Measurements from ENCODE around the gene ZMYND8. TPM values are rescaled to one million over a fixed set of nuclear protein-coding genes. Genes with fewer than 3 reads are reported as not detected.
A peak's percentile ranks its signal among the peaks of the same experiment; 100 is the strongest.
"Not testable (repeated sequence)": the region's sequence is repeated elsewhere in the genome, so short reads cannot be mapped to it uniquely, and the experiment has no call there.

Gene ZMYND8
- total and polyA plus RNA-seq, 2 donors (not counting 3 experiments of a cell fraction or from before 2014, with no cell fraction given), result 30.6 to 75.2 TPM

DNA sequence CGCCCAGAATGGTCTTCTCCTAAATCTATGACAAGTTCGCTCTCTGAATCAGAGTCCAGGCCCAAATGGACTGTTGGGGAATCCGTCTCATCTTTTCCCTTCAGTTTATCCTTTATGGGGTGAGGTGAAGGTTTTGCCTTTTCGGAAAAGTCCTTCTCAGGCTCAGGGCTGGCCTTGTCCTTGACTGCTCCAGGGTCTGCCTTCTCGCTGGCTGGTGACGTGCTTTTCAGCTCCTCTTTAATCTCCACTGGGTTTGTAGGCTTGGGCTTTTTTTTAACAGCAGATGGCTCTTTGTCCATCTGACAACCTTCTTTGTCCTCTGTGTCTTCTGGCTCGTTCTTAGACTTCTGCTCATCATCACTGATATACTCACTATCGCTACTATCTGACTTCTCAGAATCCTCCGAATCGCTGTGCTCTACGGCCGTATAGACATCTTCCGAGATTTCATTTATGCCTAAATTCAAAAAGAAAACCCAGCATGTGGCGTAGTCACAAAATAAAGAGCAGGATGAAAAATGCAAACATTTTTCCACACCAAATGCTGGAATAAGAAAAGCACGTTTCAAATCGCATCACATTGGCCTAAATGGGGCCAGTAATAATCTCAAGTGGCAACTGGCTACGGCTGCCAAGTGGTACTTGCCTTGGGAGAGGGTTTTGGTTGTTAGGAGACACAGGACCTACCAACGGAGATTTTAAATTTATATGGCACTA, 110.3 kb downstream of the ZMYND8 start:
- intact Hi-C loops (cut with micrococcal nuclease) (no loop called here), dilution Hi-C loops (cut with MboI; ENCODE audit: extremely low pct_ligation_motif_present, low sequenced_read_pairs) (no loop called here)
- BruUV-seq (replicated peaks), result TSS peak; percentile 30
- DNase-seq (ENCODE audit: low read depth, low spot score), result no peak
- TF ChIP-seq POLR2A (IDR thresholded peaks at IDR 0.05; ENCODE audit: low read depth, low read length), result no peak
- TF ChIP-seq GATA2 (IDR thresholded peaks at IDR 0.05; ENCODE audit: insufficient read depth, insufficient read length, low read depth, low read length), result no peak
- TF ChIP-seq FOS (IDR thresholded peaks at IDR 0.05; ENCODE audit: borderline replicate concordance, insufficient read depth, low read length), result no peak
- TF ChIP-seq POLR2AphosphoS5 (IDR thresholded peaks at IDR 0.05; ENCODE audit: insufficient read depth, low read depth, low read length), result no peak
- TF ChIP-seq MAX (IDR thresholded peaks at IDR 0.05; ENCODE audit: insufficient read depth, insufficient read length), result no peak
- TF ChIP-seq JUN (IDR thresholded peaks at IDR 0.05; ENCODE audit: borderline replicate concordance, insufficient read depth, insufficient read length, low read depth), result no peak
- TF ChIP-seq EZH2 (IDR thresholded peaks at IDR 0.05; ENCODE audit: borderline replicate concordance, low read depth, low read length, severe bottlenecking), result no peak
- TF ChIP-seq, protein P1, sequence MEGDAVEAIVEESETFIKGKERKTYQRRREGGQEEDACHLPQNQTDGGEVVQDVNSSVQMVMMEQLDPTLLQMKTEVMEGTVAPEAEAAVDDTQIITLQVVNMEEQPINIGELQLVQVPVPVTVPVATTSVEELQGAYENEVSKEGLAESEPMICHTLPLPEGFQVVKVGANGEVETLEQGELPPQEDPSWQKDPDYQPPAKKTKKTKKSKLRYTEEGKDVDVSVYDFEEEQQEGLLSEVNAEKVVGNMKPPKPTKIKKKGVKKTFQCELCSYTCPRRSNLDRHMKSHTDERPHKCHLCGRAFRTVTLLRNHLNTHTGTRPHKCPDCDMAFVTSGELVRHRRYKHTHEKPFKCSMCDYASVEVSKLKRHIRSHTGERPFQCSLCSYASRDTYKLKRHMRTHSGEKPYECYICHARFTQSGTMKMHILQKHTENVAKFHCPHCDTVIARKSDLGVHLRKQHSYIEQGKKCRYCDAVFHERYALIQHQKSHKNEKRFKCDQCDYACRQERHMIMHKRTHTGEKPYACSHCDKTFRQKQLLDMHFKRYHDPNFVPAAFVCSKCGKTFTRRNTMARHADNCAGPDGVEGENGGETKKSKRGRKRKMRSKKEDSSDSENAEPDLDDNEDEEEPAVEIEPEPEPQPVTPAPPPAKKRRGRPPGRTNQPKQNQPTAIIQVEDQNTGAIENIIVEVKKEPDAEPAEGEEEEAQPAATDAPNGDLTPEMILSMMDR (IDR thresholded peaks at IDR 0.05; ENCODE audit: extremely low read depth in 1 of 2, insufficient read depth in 1 of 2, low read depth in 1 of 2, low read length in 2 of 2), result no peak
- no peak for TF ChIP-seq MYC (IDR thresholded peaks at IDR 0.05; ENCODE audit: low read depth, low read length)
- no peaks in the 10 kb centered on the region for H3K9me1 ChIP-seq (replicated peaks; ENCODE audit: control insufficient read depth, extremely low read depth, insufficient read depth, low read length)
- no peak overlapping the region for H3K4me2 ChIP-seq (ENCODE audit: insufficient read depth, low read length)
- H3K9me3 ChIP-seq (replicated peaks; ENCODE audit: control insufficient read depth, insufficient read depth, low read length), result no peaks in the 10 kb centered on the region
- peaks cover 15% of the 10 kb centered on the region for H3K79me2 ChIP-seq (ENCODE audit: control insufficient read depth, insufficient read depth, low read length)
- no peak for FAIRE-seq
- H4K20me1 ChIP-seq (replicated peaks; ENCODE audit: control insufficient read depth, extremely low read depth, insufficient read depth, low read length), result no peaks in the 10 kb centered on the region
- H3K36me3 ChIP-seq (ENCODE audit: control insufficient read depth in 2 of 2, extremely low read depth in 1 of 2, insufficient read depth in 2 of 2, low read length in 2 of 2), result peaks cover 39 to 46% of the 10 kb centered on the region in 2 experiments
- no peaks in the 10 kb centered on the region for H3K27me3 ChIP-seq (ENCODE audit: control insufficient read depth in 2 of 2, insufficient read depth in 2 of 2, low read length in 2 of 2)
- H2AFZ ChIP-seq (ENCODE audit: low read depth, low read length), result no peak overlapping the region
- no peak overlapping the region for H3K9ac ChIP-seq (replicated peaks; ENCODE audit: extremely low read depth, insufficient read depth, low read length)
- POLR2A ChIA-PET, result no interaction called here
- no peaks in the 10 kb centered on the region for H3K4me1 ChIP-seq (ENCODE audit: control insufficient read depth, extremely low read depth, insufficient read depth, low read length)
- no peak overlapping the region for H3K4me3 ChIP-seq (replicated peaks in 1 of 3; ENCODE audit: insufficient read depth in 1 of 3, low read depth in 1 of 3, low read length in 3 of 3)
- CTCF ChIA-PET, result interaction anchor here (1.1 kb wide), 1 partner anchor 50 kb away, joined by 3 read pairs; no protein-coding TSS in a partner anchor
- H3K27ac ChIP-seq (ENCODE audit: insufficient read depth, low read depth, low read length), result no peak overlapping the region

GRCh38 chr20:47245166-47245565, 111.3 kb downstream of the ZMYND8 start:
- H4K20me1 ChIP-seq (replicated peaks; ENCODE audit: control insufficient read depth, extremely low read depth, insufficient read depth, low read length); H3K9me3 ChIP-seq (replicated peaks; ENCODE audit: control insufficient read depth, insufficient read depth, low read length); BruUV-seq (replicated peaks); POLR2A ChIA-PET; H3K9me1 ChIP-seq (replicated peaks; ENCODE audit: control insufficient read depth, extremely low read depth, insufficient read depth, low read length); H3K4me3 ChIP-seq (replicated peaks in 1 of 3; ENCODE audit: insufficient read depth in 1 of 3, low read depth in 1 of 3, low read length in 3 of 3); dilution Hi-C loops (cut with MboI; ENCODE audit: extremely low pct_ligation_motif_present, low sequenced_read_pairs); H3K4me2 ChIP-seq (ENCODE audit: insufficient read depth, low read length); DNase-seq (ENCODE audit: low read depth, low spot score); FAIRE-seq; H2AFZ ChIP-seq (ENCODE audit: low read depth, low read length); H3K4me1 ChIP-seq (ENCODE audit: control insufficient read depth, extremely low read depth, insufficient read depth, low read length); H3K9ac ChIP-seq (replicated peaks; ENCODE audit: extremely low read depth, insufficient read depth, low read length); H3K27ac ChIP-seq (ENCODE audit: insufficient read depth, low read depth, low read length); intact Hi-C loops (cut with micrococcal nuclease); H3K27me3 ChIP-seq (ENCODE audit: control insufficient read depth in 2 of 2, insufficient read depth in 2 of 2, low read length in 2 of 2): not testable (repeated sequence)
- Histone ChIP-seq H3K79me2 (ENCODE audit: control insufficient read depth, insufficient read depth, low read length) (peaks cover 15% of the 10 kb centered on the region), H3K36me3 (ENCODE audit: control insufficient read depth in 2 of 2, extremely low read depth in 1 of 2, insufficient read depth in 2 of 2, low read length in 2 of 2) (peaks cover 33 to 42% of the 10 kb centered on the region in 2 experiments)
- CTCF ChIA-PET, result interaction anchor here (0.6 to 1.1 kb wide), 2 partner anchors 49 to 139 kb away, joined by 3 read pairs; no protein-coding TSS in a partner anchor

All from endothelial cell of umbilical vein (primary cell).